DOHH2 (cell line): ENCODE measurements around the gene C14orf132.
A peak's percentile ranks its signal among the peaks of the same experiment; 100 is the strongest.

Source experiments
- H3F3A ChIP-seq: fragments of 200-600 bp; sonication (generic), shearing (Covaris generic); 2 replicates; pipeline ENCODE4 v1.6.0; 2016; ENCODE audit warnings: antibody characterized with exemption, mild to moderate bottlenecking; ENCODE audit not compliant: control insufficient read depth, insufficient read depth
- H3K27ac ChIP-seq: fragments of 200-600 bp; sonication (generic); 2 replicates; pipeline ENCODE4 v1.5.1; 2014; ENCODE audit warnings: low read depth, mild to moderate bottlenecking, low read length, moderate library complexity
- H3K27me3 ChIP-seq: fragments of 200-600 bp; sonication (generic); 2 replicates; pipeline ENCODE4 v1.6.1; 2014; ENCODE audit warnings: mild to moderate bottlenecking, low read length, mixed read lengths; ENCODE audit not compliant: control insufficient read depth
- H3K36me3 ChIP-seq: fragments of 200-600 bp; sonication (generic); 2 replicates; pipeline ENCODE4 v1.6.1; 2014; ENCODE audit warnings: mild to moderate bottlenecking, low read length, moderate library complexity, mixed read lengths; ENCODE audit not compliant: control insufficient read depth
- H3K4me1 ChIP-seq: fragments of 200-600 bp; sonication (generic); 2 replicates; pipeline ENCODE4 v1.6.1; 2014; ENCODE audit warnings: mild to moderate bottlenecking, low read length, mixed read lengths; ENCODE audit not compliant: control insufficient read depth
- H3K4me2 ChIP-seq: fragments of 200-600 bp; sonication (generic); 2 replicates; pipeline ENCODE4 v1.6.0; 2014; ENCODE audit warnings: mild to moderate bottlenecking, low read length, moderate library complexity
- H3K4me3 ChIP-seq: fragments of 200-600 bp; sonication (generic); 2 replicates; pipeline ENCODE4 v1.5.1; 2014; ENCODE audit warnings: mild to moderate bottlenecking, low read length, mixed read lengths
- H3K79me2 ChIP-seq: fragments of 200-600 bp; sonication (generic); 2 replicates; pipeline ENCODE4 v1.6.1; 2014; ENCODE audit warnings: mild to moderate bottlenecking, low read length, mixed read lengths; ENCODE audit not compliant: control insufficient read depth
- H3K9me2 ChIP-seq: fragments of 200-600 bp; sonication (generic); replicated peaks from 2 replicates; pipeline ENCODE4 v1.6.1; 2014; ENCODE audit warnings: mild to moderate bottlenecking, low read length, mixed read lengths; ENCODE audit not compliant: control insufficient read depth
- H3K9me3 ChIP-seq: fragments of 200-600 bp; sonication (generic); 2 replicates; pipeline ENCODE4 v1.6.1; 2014; ENCODE audit warnings: antibody characterized with exemption, low read length, mixed read lengths; ENCODE audit not compliant: control insufficient read depth, insufficient read depth
- H4K20me1 ChIP-seq: fragments of 200-600 bp; sonication (generic); 2 replicates; pipeline ENCODE4 v1.6.0; 2014; ENCODE audit warnings: low read depth, mild to moderate bottlenecking, antibody characterized with exemption, low read length, moderate library complexity; ENCODE audit not compliant: control insufficient read depth, insufficient read depth
- CTCF ChIP-seq: fragments of 200-600 bp; sonication (generic); IDR thresholded peaks from one replicate; pipeline ENCODE4 v1.5.1; 2014; ENCODE audit warnings: antibody characterized with exemption, mild to moderate bottlenecking, low read depth, low read length; ENCODE audit not compliant: poor library complexity, severe bottlenecking
- EZH2phosphoT487 ChIP-seq: fragments of 200-600 bp; sonication (generic); IDR thresholded peaks from 2 replicates; pipeline ENCODE4 v1.6.1; 2017; ENCODE audit warnings: borderline replicate concordance, mild to moderate bottlenecking, antibody characterized with exemption, low read length, moderate library complexity, mixed read lengths

C14orf132 gene

DNA sequence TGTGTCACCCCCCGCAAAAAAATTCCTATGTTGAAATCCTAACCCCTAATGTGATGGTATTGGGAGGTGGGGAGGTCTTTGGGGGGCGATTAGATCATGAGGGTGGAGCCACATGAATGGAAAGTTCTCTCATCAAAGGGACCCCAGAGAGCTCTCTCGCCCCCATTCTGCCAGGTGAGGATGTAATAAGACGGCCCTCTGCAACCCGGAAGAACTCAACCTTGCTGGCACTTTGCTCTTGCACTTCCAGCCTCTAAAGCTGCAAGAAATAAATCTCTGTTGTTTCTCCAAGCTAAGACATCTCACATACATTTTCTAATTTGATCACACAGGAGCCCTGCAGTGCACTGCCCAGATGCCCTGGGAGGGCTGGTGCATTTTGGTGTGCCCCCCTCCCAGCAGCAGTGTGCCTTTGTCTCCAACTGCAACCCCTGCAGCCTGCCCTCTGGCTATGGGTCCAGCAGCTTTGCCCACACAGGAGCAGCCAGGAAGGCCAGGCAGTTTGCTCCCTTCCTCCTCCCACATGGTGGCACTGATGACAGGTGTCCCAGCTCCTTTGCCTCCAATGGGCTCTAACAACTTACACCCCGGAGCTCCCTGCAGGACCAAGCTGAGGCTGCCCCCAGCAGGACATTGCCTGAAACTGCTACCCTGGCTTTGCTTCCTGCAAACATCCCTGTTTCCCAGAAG, 59.3 kb downstream of the C14orf132 start:
- Histone ChIP-seq H3K36me3 (no peaks in the 10 kb centered on the region), H3K4me3 (0 out of 2 replicates have a peak overlapping the region, but pooled peaks have one; percentile 28), H3K27me3 (no peaks in the 10 kb centered on the region), H3K4me1 (peaks cover 4% of the 10 kb centered on the region; the same call in 1 of the 2 replicates), H3K27ac (no peak overlapping the region), H4K20me1 (no peaks in the 10 kb centered on the region), H3K9me3 (no peaks in the 10 kb centered on the region), H3F3A (no peaks in the 10 kb centered on the region), H3K79me2 (no peaks in the 10 kb centered on the region), H3K9me2 (no peaks in the 10 kb centered on the region), H3K4me2 (peak overlapping the region; percentile 38; the same call in 1 of the 2 replicates)
- peak; percentile 75 for TF ChIP-seq CTCF
- no peak for TF ChIP-seq EZH2phosphoT487

- H3K4me2 ChIP-seq: no peak overlapping the region; the same call in 1 of the 2 replicates
- H3K9me3 ChIP-seq: no peaks in the 10 kb centered on the region
- no peaks in the 10 kb centered on the region for H3K36me3 ChIP-seq
- no peaks in the 10 kb centered on the region for H3K27me3 ChIP-seq
- H3K4me1 ChIP-seq: peaks cover 4% of the 10 kb centered on the region; the same call in 1 of the 2 replicates
- H3K27ac ChIP-seq: no peak overlapping the region
- TF ChIP-seq CTCF: peak; percentile 14
- no peak for TF ChIP-seq EZH2phosphoT487
- H3K9me2 ChIP-seq: no peaks in the 10 kb centered on the region
- H3K79me2 ChIP-seq: no peaks in the 10 kb centered on the region
- no peaks in the 10 kb centered on the region for H3F3A ChIP-seq
- H4K20me1 ChIP-seq: no peaks in the 10 kb centered on the region
- no peak overlapping the region for H3K4me3 ChIP-seq
Observed at GRCh38 chr14:96098999-96099335, 59.8 kb downstream of the C14orf132 start.

DNA sequence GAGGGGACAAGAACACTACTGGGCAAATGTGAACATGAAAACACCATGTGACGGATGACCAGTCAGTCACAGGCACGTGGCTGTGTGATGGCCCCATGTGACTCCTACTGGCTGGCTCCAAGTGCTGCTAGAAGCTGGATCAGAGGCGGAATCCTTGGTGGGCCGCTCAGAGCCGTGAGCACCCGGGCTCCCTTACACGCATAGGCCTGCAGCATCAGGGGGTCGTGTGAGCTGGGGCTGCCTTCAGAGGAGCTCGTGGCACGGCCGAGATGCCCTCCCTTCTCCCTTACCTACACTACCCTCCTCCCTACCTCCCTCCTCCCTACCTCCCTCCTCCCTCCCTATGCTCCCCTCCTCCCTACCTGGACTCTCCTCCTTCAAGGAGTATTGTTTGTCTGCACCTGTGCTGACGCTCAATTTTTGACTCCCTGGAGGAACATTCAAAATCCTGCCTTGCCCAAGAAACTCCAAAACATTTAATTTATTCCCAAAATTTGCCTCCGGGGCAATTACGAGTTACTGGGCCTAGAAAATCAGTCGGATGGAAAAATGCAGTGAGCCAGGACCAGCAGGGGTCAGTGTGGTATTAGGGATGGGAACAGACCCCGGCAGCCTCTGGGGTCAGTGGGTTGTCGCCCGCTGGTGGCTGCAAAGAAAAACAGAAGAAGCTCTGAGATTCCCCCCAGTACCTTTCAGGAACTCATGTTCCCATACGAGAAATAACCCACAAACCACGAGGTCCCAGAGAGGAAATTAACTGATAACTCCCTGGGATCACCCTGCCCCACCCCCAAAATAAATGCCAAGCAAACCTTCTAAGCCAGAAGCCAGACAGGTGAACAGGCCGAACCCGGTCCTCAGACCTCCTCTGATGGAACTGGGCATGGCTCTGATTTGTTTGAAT, 61.3 kb downstream of the C14orf132 start:
- Histone ChIP-seq H3K9me3 (no peaks in the 10 kb centered on the region), H3K4me1 (peaks cover 4% of the 10 kb centered on the region; the same call in 1 of the 2 replicates), H3F3A (no peaks in the 10 kb centered on the region), H3K36me3 (no peaks in the 10 kb centered on the region), H3K79me2 (no peaks in the 10 kb centered on the region), H3K4me2 (no peak overlapping the region), H3K27ac (no peak overlapping the region), H3K27me3 (no peaks in the 10 kb centered on the region), H3K4me3 (no peak overlapping the region), H4K20me1 (no peaks in the 10 kb centered on the region), H3K9me2 (no peaks in the 10 kb centered on the region)
- no peak for TF ChIP-seq EZH2phosphoT487
- peak; percentile 90 for TF ChIP-seq CTCF
